HG03045 (cell line): ENCODE data around the gene PNPLA3.

ENCODE experiments used
- ATAC-seq: cut with Tn5 transposase; IDR thresholded peaks from one replicate; pipeline ENCODE4 v1.9.1; 2021; ENCODE audit warnings: mild to moderate bottlenecking, moderate library complexity; ENCODE audit not compliant: unreplicated experiment

PNPLA3 gene

DNA sequence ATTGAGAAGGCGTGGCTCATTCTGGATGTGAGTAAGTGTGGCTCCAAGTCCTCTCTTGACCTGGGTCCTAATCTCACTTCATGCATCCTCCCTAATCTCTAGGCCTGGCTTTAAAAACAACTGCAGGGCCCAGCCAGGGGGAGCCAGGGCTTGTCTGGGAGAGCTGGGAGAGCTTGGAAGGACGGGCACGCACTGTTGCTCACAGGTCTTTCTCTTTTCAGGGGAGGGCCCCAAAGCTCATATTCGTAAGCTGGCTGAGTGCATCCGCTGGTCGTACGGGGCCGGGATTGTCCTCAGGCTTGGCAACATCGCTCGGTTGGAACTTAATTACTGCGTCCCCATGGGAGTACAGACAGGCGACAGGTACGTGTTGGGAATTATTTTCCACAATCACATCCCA is 66.4 kb downstream of the PNPLA3 start:
- no peak for ATAC-seq

DNA sequence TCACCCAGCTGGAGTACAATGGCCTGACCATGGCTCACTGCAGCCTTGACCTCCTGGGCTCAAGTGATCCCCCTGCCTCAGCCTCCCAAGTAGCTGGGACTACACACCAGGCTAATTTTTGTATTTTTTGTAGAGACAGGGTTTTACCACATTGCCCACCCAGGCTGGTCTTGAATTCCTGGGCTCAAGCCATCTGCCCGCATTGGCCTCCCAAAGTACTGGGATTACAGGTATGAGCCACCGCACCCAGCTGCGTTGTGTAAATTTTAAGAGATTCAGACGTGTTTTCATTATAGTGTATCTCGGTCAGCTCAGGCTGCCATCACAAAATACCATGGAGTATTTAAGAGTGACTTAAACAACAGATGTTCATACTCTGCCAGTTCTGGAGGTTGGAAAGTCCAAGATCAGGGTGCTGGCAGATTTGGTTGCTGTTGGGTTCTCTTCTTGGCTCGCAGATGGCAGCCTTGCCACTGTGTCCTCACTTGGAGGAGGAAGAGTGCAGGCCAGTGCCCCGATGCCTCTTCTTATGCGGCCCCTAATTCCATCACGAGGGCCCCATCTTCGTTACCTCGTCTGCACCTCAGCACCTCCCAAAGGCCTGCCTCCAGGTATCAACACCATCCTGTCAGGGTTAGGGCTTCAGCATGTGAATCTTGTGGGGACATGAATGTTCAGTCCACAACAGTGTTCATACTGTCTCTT is 67.9 kb downstream of the PNPLA3 start:
- no peak for ATAC-seq

DNA sequence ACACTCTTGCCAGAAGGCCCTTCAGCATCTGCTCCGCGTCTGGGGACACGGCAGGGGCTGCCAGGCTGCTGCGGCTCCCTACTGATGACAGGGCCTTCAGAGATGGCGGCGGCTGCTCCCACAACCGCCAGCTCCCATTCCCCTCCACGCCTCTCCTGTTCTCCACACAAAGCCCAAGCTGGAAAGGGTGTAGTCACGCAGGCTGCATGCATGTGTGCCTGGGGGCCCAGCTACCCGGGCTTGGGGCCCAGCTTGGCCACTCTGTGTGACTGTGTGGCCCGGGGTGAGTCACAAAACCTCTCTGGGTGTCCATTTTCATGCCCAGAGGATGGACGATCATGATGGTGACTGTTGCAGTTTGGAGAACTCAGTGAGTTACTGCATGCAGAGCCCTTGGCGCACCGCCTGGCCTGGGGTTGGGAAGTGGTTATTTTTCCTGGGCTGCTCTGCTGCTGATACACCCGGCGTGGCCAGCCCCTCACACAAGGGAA is 68.8 kb downstream of the PNPLA3 start:
- ATAC-seq: no peak

DNA sequence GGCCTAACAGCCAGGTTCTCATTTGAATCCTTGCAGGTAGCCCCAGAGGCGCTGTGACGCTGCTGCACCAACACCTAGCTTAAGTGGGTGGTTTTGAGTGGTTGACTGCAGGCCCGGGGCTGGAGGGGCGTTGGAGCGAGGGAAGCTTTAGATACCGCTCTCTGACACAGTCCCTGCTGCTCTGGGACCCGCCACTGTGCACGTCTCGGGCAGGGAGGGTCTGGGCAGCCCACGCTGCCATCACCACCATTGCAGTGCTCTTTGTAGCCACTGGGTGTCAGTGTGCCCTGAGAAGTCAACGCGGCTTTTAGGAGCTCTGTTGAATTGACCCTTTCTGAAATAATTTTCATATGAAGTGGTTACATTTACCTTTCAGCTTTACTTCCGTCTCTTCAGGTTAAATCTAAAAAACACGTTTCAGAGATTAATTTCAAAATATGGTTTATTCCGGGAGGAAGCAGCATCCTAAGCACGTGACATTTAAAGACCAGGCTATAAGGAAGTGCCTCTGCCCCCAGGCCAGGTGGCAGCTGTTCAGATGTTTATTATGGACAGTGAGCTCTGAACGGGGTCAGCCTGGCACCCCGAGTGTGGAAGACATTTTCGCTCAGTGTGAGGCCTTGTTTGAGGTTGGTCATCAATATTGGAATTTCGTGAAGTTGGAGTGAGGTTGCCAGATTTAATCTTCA is 69.6 kb downstream of the PNPLA3 start:
- ATAC-seq: no peak

DNA sequence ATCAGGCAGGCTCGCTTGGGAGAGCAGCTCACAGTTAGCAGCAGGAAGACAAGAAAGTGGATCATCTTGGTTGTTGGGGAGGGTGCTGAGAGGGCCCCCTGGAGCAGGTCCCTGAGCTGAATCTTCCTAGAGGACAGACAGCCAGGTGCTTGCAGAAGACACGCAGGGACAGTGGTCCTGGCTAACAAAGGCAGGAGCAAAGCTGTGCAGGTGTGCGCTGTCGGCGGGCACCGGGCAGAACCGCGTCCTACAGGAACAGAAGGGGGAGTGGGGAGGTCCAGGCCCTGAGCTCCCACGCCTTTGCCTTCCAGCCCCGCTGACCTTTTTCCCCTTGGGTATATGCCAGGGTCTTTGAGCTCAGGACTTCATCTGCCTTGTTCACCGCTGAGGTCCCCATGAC is 70.4 kb downstream of the PNPLA3 start:
- ATAC-seq: no peak

DNA sequence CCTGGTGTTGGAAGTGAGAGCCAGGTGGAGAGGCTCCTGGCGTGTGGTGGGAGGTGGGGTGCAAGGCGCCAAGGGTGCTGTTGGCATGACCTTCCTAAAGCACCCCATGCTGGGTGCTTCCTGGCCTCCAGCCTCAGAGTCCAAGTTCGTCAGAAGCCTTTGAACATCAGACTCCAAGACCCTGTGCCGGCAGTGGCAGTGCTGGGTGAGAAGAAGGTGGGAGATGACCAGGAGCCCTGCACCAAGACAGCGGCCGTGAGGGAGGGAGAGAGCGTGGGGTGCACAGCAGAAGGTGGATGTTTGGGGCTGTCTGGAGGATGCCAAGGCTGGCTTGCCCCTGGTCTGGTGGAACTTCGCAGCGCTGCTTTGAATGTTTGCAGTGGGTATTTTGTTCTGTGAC is 70.8 kb downstream of the PNPLA3 start:
- no peak for ATAC-seq

DNA sequence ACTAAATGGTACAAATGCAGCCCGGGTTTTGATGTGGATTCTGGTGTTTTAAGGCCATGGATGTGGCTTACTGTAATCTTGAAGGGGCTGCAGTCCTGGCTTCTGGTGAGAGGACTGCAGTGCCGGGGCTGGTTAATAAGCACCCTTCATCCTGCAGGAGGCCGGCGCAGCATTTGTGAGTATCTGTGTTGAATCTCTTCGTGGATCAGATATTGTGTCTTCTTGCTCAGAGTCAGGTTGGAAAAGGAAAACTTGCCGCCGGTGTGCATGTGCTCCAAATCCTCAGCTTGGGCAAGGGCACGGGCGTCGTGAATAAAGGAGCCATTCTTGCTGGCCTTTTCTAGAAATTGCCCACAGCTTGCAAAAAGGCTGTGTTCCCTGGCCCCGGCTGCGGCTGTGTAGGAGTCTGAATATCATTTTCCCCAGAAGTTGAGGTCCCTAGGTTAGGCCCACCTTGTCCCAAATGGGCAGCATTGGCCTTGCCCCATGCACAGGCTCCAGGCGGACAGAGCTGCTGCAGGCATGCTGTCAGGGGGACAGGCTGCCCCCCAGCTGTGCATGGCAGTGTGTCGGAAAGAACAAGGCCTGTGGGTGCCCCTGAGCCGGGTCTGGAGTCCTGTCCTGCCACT is 71.6 kb downstream of the PNPLA3 start:
- ATAC-seq: no peak

DNA sequence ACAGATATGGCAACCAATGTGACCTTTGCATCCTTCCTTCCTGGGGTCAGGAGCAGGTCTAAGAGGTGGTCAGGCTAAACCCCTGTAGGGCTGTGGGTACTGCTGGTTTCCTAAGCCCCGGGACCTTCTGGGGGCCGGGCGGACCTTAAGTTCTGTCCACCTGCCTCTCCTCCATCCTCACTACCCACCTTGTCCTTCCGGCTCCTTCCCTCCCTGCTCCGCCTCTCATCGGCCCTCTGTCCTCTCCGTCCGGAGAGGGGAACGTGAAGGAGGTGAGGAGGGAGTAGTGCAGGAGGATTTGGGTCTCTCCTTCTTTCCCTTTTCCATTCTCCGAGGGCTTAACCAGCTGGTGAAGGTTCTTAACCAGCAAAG is 72.2 kb downstream of the PNPLA3 start:
- ATAC-seq: peak; percentile 31

DNA sequence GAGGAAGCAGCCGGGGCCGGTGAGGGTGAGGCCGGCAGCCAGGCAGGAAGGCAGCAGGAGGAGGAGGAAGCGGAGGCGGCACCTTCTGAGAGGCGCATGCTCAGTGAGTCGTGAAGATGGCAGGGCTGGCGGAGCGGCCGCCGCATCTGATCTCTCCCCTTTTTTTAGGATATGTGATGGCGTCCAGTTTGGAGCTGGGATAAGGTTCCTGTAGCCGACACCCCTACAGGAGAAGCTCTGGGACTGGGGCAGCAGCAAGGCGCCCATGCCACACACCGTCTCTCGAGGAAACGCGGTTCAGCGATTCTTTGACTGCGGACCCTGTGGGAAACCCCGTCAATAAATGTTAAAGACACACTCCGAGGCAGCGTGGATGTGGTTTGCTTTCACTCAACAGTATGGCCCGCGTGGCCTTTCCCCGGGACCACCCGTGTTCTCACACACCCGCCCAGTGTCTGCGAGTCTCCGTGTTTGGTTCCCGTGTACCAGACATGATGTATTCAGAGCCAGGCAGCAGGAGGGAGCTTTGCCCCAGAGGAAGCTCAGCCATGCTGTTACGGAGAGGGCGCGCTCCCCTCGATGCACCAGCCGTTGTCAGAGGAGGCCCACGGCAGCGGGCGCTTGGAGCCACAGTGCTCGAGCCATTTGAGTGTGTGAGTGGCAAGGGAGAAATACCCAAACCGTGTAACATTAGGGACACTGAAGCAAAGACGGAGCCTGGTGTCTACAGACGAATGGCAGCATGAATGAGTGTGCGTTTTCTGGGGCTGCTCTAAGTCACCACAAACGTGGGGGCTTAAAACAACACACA is 72.8 kb downstream of the PNPLA3 start:
- ATAC-seq: peak; percentile 48

DNA sequence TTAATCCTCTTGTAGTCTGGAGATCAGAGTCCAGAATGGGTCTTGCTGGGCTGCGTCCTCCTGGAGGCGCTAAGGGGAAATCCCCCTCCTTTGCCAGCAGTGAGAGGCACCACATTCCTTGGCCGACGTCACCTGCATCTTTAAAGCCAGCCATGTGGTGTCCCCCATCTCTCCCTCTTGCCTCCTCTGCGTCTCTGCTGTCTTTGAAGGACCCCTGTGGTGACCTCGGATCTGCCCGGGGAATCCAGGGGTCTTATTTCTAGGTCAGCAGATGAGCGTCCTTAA is 73.3 kb downstream of the PNPLA3 start:
- no peak for ATAC-seq
